LNCaP clone FGC (cell line): ENCODE results near the gene HEXD.
"Not testable (repeated sequence)": the region's sequence is repeated elsewhere in the genome, so short reads cannot be mapped to it uniquely, and the experiment has no call there.

Source experiments
- DNase-seq: peaks from one replicate; pipeline ENCODE4 v3.0.0-alpha.2; 2011; ENCODE audit warnings: low read depth
- H3K4me3 ChIP-seq: 2 replicates; pipeline ENCODE4 v1.5.1; 2011; ENCODE audit warnings: mild to moderate bottlenecking, low read depth, low read length, control low read depth
- CTCF ChIP-seq: IDR thresholded peaks from 2 replicates; pipeline ENCODE4 v1.5.1; 2012; ENCODE audit warnings: mild to moderate bottlenecking; ENCODE audit not compliant: control insufficient read depth, insufficient read depth; ENCODE audit errors: extremely low read depth

Gene HEXD

DNA sequence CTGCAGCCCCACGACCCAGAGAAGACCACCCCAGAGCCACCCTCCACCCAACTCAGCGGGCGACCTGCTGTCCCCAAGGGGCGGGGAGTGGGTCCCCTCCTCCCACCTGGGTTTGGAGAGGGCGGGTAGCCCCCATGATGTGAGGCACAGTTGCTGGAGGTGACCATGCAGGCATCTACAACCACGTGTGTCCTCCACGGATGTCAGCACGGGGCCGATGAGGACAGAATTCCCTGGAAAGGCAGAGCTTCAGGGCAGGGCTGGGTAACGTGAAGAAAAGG lies 39.5 kb upstream of the HEXD start:
- no peak for DNase-seq
- no peak overlapping the region for H3K4me3 ChIP-seq
- TF ChIP-seq CTCF = no peak

GRCh38 chr17:82380860-82381702 lies 37.1 kb upstream of the HEXD start:
- TF ChIP-seq CTCF = no peak
- no peak for DNase-seq
- no peak overlapping the region for H3K4me3 ChIP-seq

- not testable (repeated sequence) for DNase-seq, H3K4me3 ChIP-seq
Measured at GRCh38 chr17:82381703-82382009, 36.5 kb upstream of the HEXD start.

DNA sequence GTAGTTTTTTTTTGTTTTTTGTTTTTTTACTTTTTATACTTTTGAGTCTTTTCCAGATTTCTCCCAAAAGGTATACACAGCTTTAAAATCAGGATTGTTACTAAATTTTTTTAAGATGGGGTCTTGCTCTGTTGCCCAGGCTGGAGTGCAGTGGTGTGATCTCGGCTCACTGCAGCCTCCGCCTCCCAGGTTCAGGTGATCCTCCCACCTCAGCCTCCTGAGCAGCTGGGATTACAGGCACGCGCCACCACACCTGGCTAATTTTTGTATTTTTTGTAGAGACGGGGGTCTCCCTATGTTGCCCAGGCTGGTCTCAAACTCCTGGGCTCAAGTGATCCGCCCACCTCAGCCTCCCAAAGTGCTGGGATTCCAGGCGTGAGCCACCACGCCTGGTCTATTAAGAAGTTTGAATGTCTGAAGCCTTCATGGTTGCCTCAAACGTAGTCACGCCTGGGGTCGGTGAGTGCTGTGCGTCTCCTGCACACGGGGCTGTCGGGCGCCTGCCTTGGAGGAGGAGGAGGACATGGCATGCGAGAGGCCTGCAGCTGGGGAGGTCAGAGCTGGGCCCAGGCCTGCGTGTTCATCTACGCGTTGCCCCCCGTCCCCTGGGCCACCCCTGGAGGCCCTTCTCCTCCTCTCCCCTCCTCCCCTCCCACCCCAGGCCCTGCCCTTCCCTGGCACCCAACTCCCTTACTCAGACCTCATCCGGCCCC lies 35.8 kb upstream of the HEXD start:
- not testable (repeated sequence) for DNase-seq, H3K4me3 ChIP-seq

DNA sequence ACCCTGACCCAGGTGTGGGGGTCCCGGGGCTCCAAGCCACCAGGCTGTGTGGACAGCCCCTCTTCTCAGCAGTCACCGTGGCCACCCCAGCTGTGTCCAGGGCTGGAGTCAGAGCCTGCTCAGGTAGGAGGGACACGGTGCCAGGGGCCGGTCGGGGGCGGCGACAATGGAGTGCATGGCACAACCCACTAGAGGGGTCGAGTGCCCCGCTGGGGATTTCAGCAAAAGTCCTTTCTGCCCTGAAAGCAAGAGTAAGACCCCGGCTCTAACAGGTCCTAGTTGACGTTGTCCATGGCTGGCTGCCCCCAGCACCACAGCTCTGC lies 35.3 kb upstream of the HEXD start:
- no peak for DNase-seq
- no peak for TF ChIP-seq CTCF
- no peak overlapping the region for H3K4me3 ChIP-seq

- H3K4me3 ChIP-seq = no peak overlapping the region
- no peak for TF ChIP-seq CTCF
- no peak for DNase-seq
Measured at GRCh38 chr17:82383411-82383810, 34.7 kb upstream of the HEXD start.

GRCh38 chr17:82384051-82384729 lies 34.0 kb upstream of the HEXD start:
- no peak for DNase-seq
- no peak for TF ChIP-seq CTCF
- no peak overlapping the region for H3K4me3 ChIP-seq

GRCh38 chr17:82384730-82385481 lies 33.2 kb upstream of the HEXD start:
- peak; percentile 91 for DNase-seq
- TF ChIP-seq CTCF = peak; percentile 72
- H3K4me3 ChIP-seq = peak overlapping the region; percentile 9; the same call in 1 of the 2 replicates
